ENCODE results near the gene CHD9. TPM values are rescaled to one million over a fixed set of nuclear protein-coding genes. Genes with fewer than 3 reads are reported as not detected.
"Not testable (repeated sequence)": the region's sequence is repeated elsewhere in the genome, so short reads cannot be mapped to it uniquely, and the experiment has no call there.

CHD9 gene
- total RNA-seq, 1 donor from 2014 or later = 99.4 TPM

- DNase-seq = no peak
Observed at GRCh38 chr16:53282328-53282727, 227.5 kb downstream of the CHD9 start.

DNA sequence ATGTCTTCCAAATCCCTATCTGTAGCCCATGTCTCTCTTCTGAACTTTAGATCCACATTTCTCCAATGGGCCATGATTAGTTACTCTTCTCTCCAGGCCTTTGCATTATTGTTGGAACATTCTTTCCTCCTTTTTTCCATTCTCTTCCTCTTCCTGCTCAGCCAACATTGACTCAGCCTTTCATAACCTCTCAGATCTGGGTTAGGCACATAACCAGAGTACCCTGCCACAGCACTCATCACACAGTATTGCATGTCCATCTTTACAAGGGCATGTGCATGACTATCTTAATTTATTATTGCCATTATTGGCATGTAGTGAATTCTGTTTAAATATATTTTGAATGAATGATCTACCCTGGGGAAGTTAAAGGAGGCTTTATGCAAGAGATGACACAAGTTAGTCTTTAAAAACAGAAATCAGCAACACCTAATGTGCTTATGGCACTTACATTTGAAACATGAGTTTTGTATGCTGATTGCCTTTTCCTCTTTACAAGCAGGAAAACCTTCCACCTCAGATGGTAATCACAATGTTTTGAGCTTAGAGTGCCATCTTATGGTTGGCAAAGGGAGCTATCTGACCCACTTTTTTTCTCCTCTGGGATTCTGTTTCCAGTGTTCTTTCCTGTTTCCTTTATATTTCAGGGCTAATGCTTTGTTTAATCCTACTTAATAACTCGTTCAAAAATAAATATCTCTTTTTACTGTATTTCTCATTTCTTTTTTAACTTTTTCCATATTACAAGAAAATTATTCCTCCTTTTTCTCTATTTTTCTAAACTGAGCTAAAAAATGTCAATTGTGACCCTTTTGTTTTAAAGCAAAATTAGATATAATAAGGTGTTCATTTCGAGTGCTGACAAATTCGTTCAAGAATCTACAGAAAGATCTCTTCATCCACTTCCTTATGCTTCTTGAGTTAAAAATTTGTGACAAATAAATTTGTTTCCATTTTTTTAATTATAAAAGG lies 228.5 kb downstream of the CHD9 start:
- no peak for DNase-seq

DNA sequence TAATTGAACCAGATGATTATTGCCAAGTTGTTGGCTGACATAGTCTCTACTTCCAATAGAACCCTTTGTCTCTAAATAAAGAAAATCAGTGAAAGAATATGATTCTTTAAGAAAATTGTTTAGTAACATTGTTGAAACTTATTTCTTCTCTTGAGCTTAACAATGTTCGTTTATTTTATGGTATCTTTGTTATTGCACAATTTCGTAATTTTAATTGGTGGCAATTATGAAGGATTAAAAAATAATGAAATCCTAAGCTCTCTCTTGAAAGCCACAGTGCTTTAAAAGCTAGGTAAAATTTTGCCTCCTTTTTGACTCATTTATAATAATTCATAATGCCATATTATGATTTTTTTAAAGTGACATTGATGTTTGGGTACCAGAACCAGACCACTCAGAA lies 230.4 kb downstream of the CHD9 start:
- no peak for DNase-seq

GRCh38 chr16:53290520-53290919 lies 235.7 kb downstream of the CHD9 start:
- no peak for DNase-seq

DNA sequence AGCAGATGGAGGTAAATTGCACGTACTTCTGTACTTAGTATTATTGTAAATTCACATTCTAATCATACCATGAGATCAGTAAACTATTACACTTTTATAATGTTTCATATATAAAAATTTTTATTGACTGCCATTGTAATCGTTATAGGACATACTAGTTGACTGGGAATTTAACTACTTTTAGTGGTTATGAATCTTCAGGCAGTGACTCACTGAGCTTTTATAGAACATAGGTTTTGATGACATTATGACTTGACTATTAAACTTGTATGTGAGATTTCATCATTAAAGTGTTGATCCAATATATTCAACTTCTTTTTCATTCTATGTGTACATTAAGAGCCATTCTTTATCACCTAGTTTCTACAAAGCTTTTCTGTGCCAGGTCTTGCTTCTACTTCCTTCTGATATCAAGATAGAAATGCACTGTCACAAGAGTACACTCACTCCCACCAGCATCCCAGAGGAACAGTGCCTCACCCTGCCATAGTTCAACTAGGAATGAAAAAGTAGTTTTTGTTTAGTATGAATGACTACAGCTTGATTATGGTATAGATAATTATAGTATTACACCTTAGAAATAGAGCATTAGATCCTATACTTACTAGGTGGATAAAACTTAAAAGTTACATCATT lies 237.1 kb downstream of the CHD9 start:
- DNase-seq = no peak

DNA sequence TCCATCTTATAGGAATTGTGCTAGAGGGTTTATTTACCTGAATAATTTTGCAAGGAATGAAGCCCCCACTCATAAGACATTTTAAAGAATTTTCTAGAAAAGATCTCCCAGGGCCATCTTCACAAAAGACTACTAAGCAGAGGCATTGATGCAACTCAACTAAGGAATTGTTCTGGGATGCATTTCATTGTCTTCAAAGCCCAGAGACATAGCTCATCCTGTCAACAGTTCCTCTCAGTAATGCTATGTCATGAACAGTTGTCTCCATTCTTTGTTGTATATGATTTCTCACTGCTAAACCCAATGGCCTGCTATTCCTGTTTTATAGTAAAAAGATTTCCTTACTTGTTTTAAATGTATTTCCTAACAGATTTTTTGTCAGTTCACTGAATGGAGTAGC lies 242.7 kb downstream of the CHD9 start:
- peak; percentile 3 for DNase-seq

- DNase-seq = no peak
Observed at GRCh38 chr16:53304334-53304733, 249.5 kb downstream of the CHD9 start.

DNA sequence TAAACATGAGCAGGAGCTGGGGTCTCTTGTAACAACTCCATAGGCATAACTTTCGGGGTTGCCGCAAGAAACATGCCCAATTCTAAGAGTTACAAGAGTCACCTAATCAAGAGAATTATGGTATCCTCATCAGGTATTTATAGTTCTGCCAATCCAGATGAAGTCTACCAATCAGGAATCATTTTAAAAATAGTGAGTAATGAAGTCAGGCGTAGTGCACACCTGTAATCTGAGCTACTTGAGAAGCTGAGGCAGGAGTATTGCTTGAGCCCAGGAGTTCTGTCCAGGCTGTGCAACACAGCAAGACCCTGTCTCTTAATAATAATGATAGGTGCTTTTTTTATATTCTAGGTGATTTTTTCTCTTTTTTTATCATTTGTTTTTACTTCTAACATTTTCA lies 251.0 kb downstream of the CHD9 start:
- DNase-seq = no peak

DNA sequence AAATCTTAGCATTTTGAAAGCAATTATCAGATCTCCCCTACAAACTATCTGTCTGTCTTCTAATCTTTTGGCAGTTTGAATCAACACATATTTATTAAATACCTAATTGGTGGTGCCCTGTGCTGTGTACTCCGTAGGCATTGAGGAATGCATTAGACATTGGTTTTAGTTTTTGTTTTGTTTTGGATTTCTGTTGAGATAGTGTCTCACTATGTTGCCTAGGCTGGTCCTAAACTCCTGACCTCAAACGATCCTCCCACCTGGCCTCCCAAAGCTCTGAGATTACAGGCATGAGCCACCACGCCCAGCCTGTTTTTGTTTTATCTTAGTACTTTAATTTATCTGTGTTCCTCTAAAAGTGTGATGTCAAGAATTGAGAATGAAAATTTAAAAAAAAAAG lies 254.7 kb downstream of the CHD9 start:
- DNase-seq = no peak

DNA sequence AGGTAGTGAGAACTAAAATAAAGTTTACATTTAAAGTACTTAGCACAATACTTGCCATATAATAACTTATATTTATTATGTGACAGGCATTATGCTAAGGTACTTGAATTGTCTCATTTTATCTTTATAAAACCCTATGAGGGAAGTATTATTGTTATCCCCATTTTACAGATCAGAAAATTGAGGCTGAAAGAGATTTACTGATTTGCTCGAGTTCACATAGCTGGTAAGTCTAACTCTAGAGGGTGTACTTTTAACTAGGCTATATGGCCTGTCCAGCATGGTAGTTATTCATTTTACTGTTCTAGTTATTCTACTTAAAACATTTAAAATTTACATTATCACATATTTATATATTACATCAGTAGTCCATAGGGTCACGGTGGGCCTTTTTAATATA lies 266.2 kb downstream of the CHD9 start:
- no peak for DNase-seq

DNA sequence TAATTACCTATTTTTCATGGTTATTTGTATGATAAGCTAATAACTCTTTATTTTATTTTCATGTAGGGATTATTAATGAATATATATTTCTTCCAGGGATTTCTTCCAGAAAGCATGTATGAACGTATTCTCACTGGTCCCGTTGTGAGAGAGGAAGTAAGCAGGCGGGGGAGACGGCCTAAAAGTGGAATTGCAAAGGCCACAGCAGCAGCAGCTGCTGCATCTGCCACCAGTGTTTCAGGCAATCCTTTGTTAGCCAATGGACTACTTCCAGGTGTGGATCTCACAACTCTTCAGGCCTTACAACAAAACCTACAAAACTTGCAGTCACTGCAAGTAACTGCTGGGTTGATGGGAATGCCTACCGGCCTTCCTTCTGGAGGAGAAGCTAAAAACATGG lies 269.1 kb downstream of the CHD9 start:
- no peak for DNase-seq

DNA sequence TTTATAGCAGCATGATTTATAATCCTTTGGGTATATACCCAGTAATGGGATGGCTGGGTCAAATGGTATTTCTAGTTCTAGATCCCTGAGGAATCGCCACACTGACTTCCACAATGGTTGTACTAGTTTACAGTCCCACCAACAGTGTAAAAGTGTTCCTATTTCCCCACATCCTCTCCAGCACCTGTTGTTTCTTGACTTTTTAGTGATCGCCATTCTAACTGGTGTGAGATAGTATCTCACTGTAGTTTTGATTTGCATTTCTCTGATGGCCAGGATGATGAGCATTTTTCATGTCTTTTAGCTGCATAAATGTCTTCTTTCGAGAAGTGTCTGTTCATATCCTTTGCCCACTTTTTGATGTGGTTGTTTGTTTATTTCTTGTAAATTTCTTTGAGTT lies 276.2 kb downstream of the CHD9 start:
- DNase-seq = not testable (repeated sequence)

- DNase-seq = no peak
Observed at GRCh38 chr16:53334581-53334980, 279.8 kb downstream of the CHD9 start.

GRCh38 chr16:53337294-53337693 lies 282.5 kb downstream of the CHD9 start:
- DNase-seq = no peak

- no peak for DNase-seq
Observed at GRCh38 chr16:53341792-53342191, 287.0 kb downstream of the CHD9 start.

DNA sequence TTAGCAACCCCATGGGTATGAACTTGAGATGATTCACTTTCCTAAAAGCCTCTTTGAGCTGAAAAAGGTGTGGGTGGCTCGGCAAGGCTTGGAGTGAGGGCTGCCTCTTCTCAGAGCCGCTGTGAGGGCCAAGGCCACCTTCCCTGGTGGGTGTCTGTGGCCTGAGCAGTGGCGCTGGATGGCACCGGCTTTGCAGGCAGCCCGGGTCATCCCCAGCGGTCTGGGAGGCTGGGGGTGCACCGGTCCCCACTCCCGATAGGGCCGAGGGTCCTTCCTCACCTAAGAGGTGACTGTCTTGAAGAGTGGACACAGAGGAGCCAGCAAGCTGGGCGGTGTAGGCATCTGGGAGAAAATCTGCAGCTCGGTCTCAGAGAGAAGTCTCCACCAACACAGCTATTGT lies 300.3 kb downstream of the CHD9 start:
- no peak for DNase-seq

DNA sequence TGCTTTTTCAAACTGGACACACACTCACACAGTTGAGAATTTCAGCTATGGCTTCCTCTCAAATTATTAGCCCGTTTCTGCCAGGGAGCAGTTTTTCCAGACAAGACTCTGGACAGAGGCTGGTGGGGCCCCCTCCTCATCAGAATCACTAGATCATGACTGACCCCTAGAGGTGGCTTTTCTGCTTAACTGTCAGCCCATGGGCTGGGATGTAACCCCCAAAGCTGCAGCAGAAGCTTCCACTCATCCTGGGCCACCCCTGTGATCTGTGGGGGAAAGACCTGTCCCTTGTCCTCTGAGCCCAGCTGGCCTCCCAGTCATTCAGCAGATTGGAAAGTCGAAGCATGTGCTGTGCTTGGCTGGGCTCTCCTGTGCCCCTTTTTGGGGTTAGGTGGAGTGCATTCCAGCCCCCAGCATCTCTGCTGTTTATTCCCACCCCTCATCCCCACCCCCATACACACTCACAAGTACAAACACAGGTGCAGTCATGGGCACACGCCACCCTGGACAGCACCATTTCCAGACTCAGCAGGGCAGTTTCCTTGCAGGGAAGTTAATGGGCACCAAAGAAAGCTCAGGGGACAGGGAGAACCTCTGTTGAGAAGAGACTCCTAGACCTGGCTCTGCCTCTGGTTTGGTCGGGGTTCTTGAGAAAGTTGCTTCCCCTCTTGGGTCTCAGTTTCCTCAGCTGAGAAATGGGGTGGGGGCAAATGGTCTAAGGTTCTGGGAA lies 301.9 kb downstream of the CHD9 start:
- DNase-seq = no peak

GRCh38 chr16:53357208-53357586 lies 302.4 kb downstream of the CHD9 start:
- no peak for DNase-seq

DNA sequence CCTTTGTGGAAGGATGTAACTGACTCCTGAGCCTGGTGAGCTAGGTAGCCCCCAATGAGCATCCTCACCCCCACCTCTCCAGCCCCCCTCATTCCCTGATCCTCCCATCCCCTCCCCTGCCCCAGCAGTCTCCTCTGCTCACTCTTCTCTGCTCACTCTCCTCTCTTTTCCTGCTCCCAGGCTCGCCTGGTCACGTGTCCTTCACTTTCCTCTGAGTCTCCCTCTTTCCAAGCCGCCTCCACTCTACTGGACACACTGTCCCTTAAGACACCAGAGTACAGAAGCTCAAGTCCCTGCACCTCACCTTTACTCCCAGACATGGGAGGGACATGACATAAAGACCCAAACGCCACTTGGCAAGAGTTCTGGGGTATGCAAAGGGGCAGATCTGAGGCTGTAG lies 303.2 kb downstream of the CHD9 start:
- DNase-seq = no peak

DNA sequence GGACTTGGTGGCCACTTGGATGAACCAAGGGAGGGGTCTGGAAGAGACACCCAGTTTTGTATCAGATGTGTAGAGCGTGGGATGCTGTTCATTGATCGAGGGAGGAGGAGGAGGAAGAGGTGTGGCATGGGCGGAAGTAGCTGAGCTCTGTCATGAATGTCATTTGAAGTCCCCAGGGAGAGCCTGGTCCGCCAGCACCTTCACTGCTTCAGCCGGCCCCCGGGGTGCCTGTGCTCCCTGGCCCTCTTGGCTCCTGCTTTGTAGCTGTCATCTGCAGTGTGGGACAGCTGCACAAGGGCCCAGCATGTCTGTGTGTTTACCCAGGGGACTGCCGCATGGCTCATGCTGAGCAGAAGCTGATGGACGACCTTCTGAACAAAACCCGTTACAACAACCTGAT lies 304.1 kb downstream of the CHD9 start:
- DNase-seq = no peak

DNA sequence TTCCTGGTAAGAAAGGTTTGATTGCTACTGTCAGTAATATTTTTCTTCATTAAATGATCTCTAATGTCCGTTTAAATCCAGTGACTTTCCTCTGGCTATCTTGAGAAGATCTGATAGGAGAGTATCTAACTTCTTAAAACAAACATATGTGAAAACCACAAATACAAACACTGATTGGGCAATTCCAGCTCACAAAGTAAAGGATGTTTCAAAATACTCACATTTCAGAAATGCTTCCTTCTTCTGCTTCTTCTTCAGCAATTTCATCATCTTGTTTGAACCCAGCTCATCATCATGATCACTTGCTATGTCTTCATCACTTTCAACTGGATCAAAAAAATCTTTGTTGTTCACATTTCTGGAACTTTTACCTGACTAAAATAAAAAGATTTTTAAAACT lies 315.1 kb downstream of the CHD9 start:
- DNase-seq = no peak

DNA sequence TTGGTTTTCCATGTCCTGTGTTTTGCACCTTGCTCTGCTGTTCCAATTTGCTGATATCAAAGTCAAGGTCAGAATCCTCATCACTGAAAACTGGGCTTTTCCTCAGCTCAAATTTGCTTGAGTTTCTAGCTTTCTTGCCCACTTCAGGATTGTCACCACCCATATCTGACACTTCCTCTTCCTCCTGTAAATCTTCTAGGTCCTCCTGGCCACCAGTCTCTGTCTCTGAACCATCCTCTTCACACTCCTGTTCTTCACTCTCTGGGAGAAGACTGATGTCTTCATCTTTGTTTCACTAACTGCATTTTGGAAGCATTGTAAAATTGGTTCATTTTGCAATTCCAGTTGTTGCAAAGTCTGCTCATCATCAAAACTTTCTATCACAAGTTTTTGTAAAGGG lies 316.0 kb downstream of the CHD9 start:
- DNase-seq = no peak

Measured in skin of body (tissue), 2 donors.